AG04450 (cell line): ENCODE results near the gene ETV6. TPM values are rescaled to one million over a fixed set of nuclear protein-coding genes. Genes with fewer than 3 reads are reported as not detected.

Experiments
- CTCF ChIA-PET: fragments of 300-600, 350-600 bp; formaldehyde crosslinking; extraction: SDS; loops from one replicate; lab custom pipeline; 2022; ENCODE audit warnings: antibody characterized with exemption, inconsistent platforms; lab: Charles Lee
- POLR2A ChIA-PET: fragments of 350-600 bp; formaldehyde crosslinking; extraction: SDS; loops from one replicate; lab custom pipeline; 2021; ENCODE audit warnings: antibody characterized with exemption, inconsistent platforms; lab: Yijun Ruan, JAX
- DNase-seq: peaks from one replicate; pipeline ENCODE4 v3.0.0-alpha.2; 2011; ENCODE audit warnings: low read depth, low spot score
- H3K27ac ChIP-seq: one replicate; pipeline ENCODE4 v1.5.1; 2012; ENCODE audit warnings: low read depth, low read length, control low read depth
- H3K27me3 ChIP-seq: one replicate; pipeline ENCODE4 v1.6.0; 2012; ENCODE audit warnings: low read length; ENCODE audit not compliant: control insufficient read depth, insufficient read depth
- H3K4me3 ChIP-seq: 2 replicates; pipeline ENCODE4 v1.5.1; 2011; ENCODE audit warnings: mild to moderate bottlenecking, low read depth, low read length, control low read depth
- H3K9me3 ChIP-seq: 2 replicates; pipeline ENCODE4 v1.5.1; 2012; ENCODE audit warnings: low read length; ENCODE audit not compliant: control insufficient read depth, insufficient read depth
- polyA plus RNA-seq: library from polyadenylated mRNA; depleted of rRNA; stranded (reverse); fragments of >200 nt; gene quantifications from 2 replicates; pipeline ENCODE4 v1.2.3, GENCODE V29; 2011
- TF ChIP-seq, protein P1 (sequence below): IDR thresholded peaks from 2 replicates; pipeline ENCODE4 v1.5.1; 2011; ENCODE audit warnings: low read depth, low read length, control low read depth, inconsistent platforms

Gene ETV6
- polyA plus RNA-seq, 1 experiment, result 7.9 TPM

DNA sequence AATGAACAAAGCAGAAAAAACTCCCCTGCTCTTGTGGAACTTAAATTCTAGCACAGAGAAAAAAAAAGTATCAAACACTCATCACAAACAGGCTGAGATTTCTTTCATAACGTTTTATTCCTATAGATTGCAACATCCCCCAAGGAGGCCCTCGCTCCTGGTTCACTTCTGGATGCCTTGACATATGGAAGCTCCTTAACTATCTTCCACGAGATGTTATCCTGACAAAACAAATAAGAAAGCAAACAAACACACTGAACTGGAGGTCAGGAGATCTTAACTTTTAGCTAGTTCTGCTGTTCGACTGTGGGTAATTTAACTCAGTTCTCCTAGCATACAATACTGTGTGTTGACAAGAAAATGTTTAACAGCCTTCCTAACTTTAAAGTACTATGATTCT is 104.8 kb downstream of the ETV6 start:
- H3K27me3 ChIP-seq, result no peaks in the 10 kb centered on the region
- CTCF ChIA-PET, result interaction anchor here (0.7 kb wide), 1 partner anchor 10 kb away, joined by 3 read pairs; no protein-coding TSS in a partner anchor
- H3K9me3 ChIP-seq, result no peaks in the 10 kb centered on the region
- H3K27ac ChIP-seq, result no peak overlapping the region
- no peak for DNase-seq
- TF ChIP-seq, protein P1, sequence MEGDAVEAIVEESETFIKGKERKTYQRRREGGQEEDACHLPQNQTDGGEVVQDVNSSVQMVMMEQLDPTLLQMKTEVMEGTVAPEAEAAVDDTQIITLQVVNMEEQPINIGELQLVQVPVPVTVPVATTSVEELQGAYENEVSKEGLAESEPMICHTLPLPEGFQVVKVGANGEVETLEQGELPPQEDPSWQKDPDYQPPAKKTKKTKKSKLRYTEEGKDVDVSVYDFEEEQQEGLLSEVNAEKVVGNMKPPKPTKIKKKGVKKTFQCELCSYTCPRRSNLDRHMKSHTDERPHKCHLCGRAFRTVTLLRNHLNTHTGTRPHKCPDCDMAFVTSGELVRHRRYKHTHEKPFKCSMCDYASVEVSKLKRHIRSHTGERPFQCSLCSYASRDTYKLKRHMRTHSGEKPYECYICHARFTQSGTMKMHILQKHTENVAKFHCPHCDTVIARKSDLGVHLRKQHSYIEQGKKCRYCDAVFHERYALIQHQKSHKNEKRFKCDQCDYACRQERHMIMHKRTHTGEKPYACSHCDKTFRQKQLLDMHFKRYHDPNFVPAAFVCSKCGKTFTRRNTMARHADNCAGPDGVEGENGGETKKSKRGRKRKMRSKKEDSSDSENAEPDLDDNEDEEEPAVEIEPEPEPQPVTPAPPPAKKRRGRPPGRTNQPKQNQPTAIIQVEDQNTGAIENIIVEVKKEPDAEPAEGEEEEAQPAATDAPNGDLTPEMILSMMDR, result no peak
- POLR2A ChIA-PET, result no interaction called here
- H3K4me3 ChIP-seq, result no peak overlapping the region

DNA sequence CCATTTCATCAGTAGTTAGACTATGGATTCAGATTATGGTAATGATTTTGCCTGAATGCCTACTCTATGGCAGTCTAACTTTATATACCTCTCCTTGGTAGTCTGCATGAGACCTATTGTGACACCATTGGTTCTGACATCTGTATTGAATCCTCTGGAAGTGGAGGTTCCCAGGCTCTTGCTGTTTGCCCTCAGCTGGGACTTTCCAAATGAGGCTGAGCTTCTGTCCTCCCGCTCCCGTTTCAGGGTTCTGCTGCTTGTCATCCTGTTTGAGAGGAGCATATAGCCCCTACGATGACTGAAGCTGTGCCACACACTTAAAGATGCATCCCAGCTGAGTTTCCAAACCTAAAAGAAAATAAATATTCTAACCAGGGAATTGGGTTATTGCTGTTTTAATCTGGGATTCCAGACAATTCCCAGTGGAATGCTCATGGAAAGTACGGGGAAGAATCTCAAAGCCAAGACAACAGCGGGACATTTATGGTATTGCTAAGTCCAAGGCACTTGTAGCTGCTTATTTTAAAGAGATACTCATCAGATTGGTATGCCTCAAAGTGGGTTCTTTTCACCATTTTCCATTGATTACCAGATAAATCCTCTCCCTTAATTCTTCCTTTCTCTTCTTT is 105.9 kb downstream of the ETV6 start:
- Histone ChIP-seq H3K27ac (no peak overlapping the region), H3K27me3 (no peaks in the 10 kb centered on the region), H3K4me3 (no peak overlapping the region), H3K9me3 (no peaks in the 10 kb centered on the region)
- CTCF ChIA-PET, result interaction anchor here (0.5 to 1.5 kb wide), 2 partner anchors 9 to 572 kb away, joined by 3 read pairs; no protein-coding TSS in a partner anchor
- TF ChIP-seq, protein P1, result no peak
- POLR2A ChIA-PET, result interaction anchor here (0.8 kb wide), 1 partner anchor 124 kb away, joined by 5 read pairs; no protein-coding TSS in a partner anchor
- no peak for DNase-seq

DNA sequence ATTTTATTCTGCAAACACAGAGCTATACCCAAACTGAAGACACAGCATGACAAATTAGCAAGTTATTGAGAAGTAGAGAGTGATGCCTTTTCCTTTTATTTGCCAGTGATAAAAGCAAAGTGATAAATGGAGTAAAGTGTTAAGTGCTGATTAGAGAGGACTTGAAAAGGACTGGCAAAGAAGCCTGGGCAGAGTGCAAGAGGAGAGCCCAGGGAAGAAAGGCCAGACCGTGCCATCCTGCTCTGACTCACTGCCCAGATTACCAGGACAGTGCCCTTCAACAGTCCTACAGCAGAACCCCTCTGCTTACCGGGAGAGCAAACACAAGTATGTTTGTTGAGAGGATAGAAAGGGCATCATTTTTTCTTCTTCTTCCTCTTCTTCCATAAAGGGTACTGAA is 106.5 kb downstream of the ETV6 start:
- H3K27me3 ChIP-seq, result no peaks in the 10 kb centered on the region
- TF ChIP-seq, protein P1, result no peak
- no peak overlapping the region for H3K27ac ChIP-seq
- H3K4me3 ChIP-seq, result no peak overlapping the region
- CTCF ChIA-PET, result interaction anchor here (1.5 kb wide), 1 partner anchor 8 kb away, joined by 3 read pairs; no protein-coding TSS in a partner anchor
- no peak for DNase-seq
- POLR2A ChIA-PET, result interaction anchor here (0.8 kb wide), 1 partner anchor 123 kb away, joined by 5 read pairs; no protein-coding TSS in a partner anchor
- H3K9me3 ChIP-seq, result no peaks in the 10 kb centered on the region

DNA sequence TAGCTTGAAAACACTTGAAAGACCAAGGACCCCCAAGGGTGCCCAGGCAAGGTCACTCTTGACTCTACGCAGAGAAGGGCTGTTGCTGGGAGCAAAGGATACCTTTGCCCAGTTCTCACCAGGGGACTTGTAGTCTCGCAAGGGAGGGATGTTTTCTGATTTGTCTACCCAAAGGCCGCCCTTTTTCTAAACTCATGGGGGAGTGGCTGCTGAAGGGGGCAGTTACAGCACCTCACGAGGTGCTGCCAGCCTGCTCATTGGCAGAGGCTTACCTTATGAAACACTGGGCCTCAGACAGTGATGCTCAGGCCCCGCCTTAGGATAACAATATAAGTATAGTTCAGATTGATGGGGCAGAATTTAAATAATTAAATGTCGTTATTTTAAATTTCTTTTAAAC is 107.0 kb downstream of the ETV6 start:
- Histone ChIP-seq H3K4me3 (no peak overlapping the region), H3K27ac (no peak overlapping the region), H3K27me3 (no peaks in the 10 kb centered on the region), H3K9me3 (no peaks in the 10 kb centered on the region)
- TF ChIP-seq, protein P1, result no peak
- ChIA-PET POLR2A (no interaction called here), CTCF (interaction anchor here (1.5 kb wide), 1 partner anchor 7 kb away, joined by 3 read pairs; no protein-coding TSS in a partner anchor)
- DNase-seq, result no peak

DNA sequence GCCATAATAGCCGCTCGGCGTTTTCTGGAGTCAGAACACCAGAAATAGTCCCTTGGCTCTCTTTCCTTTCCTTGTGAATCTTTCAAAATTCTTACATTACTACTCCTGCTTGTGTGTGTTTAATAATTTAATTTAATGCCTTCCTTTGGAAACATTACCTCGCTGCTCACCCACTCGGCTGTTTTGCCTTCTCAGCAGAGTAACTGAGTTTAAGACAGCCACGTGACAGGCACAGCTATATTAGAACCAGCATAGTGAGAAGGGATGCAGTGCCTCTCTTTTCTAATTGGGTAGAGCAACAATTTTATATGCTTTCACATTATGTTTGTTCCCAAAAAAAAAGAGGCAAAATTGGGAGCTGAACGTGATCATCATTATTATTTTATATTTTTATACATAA is 107.6 kb downstream of the ETV6 start:
- ChIA-PET CTCF (no interaction called here), POLR2A (no interaction called here)
- TF ChIP-seq, protein P1, result no peak
- no peak overlapping the region for H3K27ac ChIP-seq
- DNase-seq, result no peak
- no peak overlapping the region for H3K4me3 ChIP-seq
- no peaks in the 10 kb centered on the region for H3K27me3 ChIP-seq
- no peaks in the 10 kb centered on the region for H3K9me3 ChIP-seq
